ENCODE results near the gene VPS35. TPM values are rescaled to one million over a fixed set of nuclear protein-coding genes. Genes with fewer than 3 reads are reported as not detected.

Gene VPS35
- total RNA-seq (2014; rRNA removed), result 158 and 170 TPM in 2 replicates
- 52.7 TPM for polyA plus RNA-seq (2012)

GRCh38 chr16:46688654-46689364, at the start of gene VPS35:
VPS35 (minus strand) TSS chr16:46689178; CDS start chr16:46689133, 45 bp downstream.
- DNase-seq (ENCODE audit: low read depth), result peak; percentile 98

DNA sequence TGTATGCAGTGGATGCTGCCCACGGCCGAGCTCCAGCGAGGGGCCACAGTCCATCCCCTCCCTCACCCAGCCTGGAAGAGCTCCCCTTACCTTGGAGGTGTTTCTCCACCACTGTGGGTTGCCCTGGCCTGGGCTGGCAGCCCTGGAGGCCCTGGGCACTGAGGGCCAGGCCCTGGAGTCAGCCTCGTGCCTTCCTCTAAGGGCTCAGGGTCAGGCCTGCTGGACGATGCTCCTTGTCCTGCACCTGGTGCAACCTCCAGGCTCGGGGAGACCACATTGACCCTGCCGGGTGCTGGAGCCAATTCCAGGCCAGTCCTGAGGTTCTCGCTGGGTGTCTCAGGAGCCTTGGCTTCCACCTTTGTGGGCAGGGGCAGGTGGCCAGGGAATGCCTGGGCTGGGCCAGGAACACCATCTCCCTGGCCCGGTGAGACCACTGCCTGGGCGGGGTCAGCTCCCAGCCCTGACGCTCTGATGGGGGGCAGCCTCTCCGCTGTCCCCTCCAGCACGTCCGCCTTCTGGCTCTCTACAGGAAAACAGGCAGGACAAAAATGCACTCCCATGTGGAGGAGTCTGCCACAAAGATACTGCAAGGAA, 48.7 kb upstream of the VPS35 start:
- no peak for DNase-seq (ENCODE audit: low read depth)

GRCh38 chr16:46736695-46737094, 47.7 kb upstream of the VPS35 start:
- no peak for DNase-seq (ENCODE audit: low read depth)

DNA sequence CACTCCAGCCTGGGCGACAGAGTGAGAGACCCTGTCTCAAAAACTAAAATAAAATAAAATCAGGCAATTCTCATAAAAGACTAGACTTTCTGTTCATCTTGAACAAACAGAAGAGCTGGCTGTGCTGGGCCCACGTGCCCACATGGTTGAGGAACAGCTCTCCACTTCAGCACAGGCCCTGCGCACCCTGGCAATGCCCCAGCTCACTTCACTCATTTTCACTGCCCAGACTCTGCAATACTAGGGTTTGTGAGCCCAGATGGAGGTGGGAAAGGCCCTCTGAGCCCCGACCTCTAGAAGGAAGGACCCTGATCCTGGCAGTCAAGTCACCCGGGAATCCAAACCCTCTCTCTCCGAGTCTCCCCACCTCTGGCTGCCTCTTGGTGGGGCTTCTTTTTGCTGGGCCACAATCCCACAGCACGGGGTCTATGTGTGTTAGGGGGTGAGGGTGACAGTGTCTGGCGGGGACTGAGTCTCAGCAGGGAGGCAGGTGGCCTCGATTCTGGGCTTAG, 44.4 kb upstream of the VPS35 start:
- DNase-seq (ENCODE audit: low read depth), result no peak

DNA sequence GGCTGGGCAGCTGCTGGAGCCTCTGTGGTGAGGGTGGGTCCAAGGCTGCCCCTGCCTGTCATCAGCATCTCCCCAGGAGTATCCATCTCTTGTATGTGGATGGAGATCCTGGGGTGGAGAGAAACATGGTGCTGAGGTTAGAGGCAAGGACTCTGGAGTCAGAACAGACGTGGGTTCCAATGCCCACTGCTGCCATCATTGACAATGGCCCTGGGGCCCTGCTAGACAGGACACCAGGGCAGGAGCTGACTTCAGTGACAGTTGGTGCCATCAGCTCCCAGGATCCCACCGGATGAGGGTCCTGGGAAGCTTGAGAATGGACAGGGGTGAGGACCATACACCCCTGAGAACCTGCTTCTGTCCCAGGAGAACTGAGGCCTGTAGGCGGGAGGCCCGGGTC, 43.6 kb upstream of the VPS35 start:
- DNase-seq (ENCODE audit: low read depth), result no peak

DNA sequence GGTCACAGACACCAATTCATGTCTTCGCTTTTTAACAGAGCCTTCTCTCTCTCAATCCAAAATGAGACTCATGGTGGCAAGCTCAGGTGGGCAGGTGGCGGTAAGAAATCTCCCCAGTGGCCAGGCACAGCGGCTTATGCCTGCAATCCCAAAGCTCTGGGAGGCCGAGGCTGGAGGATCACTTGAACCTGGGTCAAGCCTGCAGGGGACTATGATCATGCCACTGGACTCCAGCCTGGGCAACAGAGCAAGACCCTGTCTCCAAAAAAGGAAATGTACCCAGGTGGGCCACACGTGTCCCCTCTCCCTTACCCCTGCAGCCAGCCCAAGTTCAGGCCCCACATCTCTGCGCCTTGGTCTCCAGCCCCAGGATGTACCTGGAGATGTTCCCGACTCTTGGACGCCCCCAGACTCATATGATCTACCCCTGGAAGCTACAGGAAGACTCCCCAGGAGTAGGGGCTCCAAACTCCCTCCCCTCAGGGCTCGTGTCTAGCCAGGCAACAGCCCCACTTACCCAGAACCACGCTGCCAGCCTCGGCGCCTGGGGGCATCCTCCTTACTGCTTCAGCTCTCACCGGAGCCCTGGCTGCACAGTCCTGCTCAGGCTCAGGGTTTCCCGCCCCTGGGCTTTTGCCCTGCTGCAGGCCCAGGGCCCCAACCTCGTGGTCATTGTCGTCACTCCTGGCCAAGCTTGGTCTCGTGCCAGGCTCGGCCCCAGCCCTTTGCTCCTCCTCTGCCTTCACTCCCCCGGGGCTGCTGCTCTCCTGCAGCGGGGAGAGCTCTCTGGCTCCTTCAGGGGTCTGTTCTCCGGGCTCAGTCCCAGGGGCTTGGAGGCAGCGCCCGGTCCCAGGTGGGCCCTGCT, 42.9 kb upstream of the VPS35 start:
- no peak for DNase-seq (ENCODE audit: low read depth)

DNA sequence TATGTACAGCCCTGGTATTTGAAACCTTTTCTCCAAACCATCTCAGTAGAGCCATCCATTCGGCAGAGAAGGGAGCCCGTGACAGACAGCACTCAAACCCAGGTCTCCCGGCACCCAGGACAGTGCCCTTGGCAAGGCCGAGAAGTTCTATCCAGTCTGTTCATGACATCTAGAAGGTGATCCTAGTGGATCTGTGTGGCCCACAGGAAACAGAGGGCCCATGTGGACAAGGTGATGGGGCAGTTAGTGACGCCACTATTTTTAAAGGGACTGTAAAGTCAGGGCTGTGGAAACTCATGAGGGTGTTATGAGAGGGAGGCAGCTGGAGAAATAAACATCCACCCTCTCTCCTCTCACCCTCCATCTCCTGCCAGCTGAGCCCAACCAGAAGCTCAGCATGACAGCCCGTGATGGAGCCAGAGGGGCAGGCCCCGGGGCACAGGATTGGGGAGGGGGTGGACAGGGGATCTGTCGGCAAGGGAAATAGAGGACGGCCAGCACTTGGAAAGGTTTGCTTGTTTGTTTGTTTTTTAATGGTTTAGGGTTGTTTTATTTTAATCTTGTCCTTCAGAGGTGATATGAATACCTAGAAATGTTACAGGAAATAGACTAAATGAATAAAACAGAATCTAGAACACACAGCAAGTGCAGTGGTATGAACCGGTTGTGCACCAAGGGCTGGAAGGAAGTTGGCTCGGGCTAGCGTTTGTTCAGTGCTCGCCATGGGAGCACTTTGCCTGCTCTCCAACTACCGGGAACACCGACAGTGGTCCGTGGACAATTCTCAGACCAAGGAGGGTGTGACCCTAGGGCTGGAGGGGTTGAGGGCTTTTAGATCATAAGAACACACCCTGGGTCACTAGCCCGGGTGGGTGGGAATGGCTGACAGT, 42.1 kb upstream of the VPS35 start:
- no peak for DNase-seq (ENCODE audit: low read depth)

GRCh38 chr16:46730126-46730525, 41.1 kb upstream of the VPS35 start:
- no peak for DNase-seq (ENCODE audit: low read depth)

DNA sequence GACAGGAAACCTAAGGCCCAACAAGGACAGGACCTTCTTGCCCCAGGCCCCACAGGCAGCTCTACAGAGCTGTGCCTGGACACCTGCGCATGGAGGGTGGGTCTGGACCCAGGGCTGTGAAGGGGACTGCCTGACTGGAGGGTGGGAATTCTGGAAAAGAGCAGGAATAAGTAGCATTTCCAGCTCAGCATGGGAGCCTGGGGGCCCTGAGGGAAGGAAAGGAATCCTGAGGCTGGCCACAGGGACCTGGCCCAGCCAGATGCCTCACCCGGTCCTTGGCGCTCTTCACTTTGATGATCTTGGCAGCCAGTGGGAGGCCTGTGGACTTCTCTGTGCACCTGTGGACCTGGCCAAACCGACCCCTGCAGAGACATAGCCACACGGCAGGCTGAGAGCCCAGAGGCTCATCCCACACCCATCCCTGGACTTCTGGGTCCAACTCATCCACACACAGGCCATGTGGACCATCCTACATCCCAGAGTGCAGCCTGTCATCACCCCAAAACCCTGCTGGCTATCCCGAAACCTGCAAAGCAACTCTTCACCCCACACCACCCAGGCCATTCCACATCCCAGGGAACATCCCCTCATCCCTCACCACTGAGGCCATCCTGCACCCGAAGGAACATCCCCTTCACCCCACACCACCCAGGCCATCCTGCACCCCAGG, 40.5 kb upstream of the VPS35 start:
- no peak for DNase-seq (ENCODE audit: low read depth)

GRCh38 chr16:46728806-46729205, 39.8 kb upstream of the VPS35 start:
- DNase-seq (ENCODE audit: low read depth), result no peak

- DNase-seq (ENCODE audit: low read depth), result no peak
Measured at GRCh38 chr16:46727630-46728029, 38.7 kb upstream of the VPS35 start.

DNA sequence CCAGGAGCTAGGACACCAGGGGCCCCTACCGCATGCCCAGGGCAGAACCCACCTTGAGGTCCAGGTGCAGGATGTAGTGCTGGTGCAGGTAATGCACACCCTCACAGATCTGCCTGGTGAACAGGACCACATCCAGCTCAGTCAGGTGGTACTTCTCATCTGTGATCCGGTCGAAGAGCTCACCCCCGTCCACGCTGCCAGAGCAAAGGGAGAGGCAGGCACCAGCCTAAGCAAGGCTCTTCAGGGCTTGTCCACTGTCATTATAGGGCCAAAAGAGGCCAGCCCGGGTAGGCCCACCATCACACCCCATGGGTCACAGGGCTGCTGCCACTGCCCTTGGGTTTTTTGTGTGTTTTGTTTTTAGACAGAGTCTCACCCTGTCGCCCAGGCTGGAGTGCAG, 38.2 kb upstream of the VPS35 start:
- no peak for DNase-seq (ENCODE audit: low read depth)

- no peak for DNase-seq (ENCODE audit: low read depth)
Measured at GRCh38 chr16:46721885-46722284, 32.9 kb upstream of the VPS35 start.

- DNase-seq (ENCODE audit: low read depth), result no peak
Measured at GRCh38 chr16:46720619-46721018, 31.6 kb upstream of the VPS35 start.

DNA sequence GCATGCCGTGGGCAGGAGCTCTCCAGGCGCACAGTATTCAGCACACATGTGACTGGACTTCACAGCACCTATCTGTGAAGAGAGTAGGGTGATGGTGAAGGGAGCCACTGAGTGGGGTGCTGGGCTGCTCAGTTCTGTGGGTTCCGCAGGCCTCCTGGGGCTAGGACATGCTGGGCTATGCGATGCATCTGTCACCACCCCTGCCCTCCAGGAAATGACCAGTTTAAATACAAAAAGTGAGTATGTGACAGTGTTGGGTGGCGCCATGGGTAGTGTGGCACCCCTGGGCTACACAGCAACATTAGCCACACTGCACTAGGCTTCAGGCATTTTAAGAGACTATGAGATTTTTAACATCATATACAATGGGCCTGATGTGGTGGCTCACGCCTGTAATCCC, 30.6 kb upstream of the VPS35 start:
- no peak for DNase-seq (ENCODE audit: low read depth)

DNA sequence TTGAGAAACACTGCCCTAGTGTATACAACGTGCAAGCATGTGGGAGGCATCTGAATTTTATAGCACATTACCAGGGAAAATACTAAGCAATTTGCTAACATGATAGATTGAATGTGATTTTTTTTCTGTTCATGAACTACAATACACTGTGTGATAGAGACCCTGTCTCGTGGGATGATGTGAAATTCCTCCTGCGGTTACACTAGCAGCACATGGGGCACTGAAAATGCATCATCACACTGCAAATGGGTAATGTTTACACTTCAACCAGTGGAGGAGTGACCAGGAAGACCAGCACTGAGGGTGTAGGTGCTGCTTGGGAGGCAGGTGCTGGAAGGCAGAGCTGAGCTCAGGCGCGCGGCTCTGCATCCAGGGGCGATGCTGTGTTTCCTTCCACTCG, 29.2 kb upstream of the VPS35 start:
- DNase-seq (ENCODE audit: low read depth), result no peak

DNA sequence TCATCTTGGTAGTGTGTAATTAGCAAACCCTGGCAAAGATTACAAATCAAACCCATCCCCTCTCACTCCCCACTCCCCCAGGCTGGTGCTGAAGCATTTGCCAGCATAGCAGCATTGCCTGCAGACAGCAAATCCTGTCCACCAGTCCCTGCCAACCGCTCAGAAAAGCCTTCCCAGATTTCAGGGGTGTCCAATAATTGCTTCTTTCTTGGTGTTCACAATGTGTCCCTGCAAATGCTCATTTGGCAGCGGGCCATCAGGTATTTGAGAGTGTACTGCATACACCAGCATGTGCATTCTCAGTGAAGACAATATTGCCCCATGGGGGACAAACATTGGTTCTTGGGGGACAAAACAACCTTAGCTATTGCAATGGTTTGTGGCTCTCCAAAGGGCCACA, 28.7 kb upstream of the VPS35 start:
- no peak for DNase-seq (ENCODE audit: low read depth)

DNA sequence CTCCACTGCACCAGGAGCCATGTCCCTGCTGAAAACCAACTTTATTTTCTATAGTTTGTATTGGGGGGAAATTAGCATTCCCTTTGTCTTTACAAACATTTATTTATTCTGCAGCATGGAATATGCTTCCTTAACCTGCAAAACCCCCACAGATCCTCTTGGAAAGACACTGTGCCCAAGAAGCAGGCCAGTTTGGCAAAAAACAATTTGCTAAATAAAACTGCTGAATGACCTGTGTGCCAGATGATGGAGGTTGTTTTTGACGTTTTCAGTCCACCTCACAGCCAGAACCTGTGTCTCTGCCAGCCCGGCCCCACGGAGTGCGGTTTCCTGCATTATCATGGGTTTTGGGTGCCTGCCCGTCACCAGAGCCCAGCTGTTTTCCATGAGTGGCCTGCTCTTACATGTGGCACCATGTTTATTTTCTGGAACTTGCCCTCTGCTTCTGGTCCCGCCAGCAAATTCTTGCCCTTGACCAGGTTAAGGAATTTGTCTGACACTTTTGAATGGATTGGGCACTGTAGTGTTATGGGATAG, 26.9 kb upstream of the VPS35 start:
- DNase-seq (ENCODE audit: low read depth), result peak; percentile 26

DNA sequence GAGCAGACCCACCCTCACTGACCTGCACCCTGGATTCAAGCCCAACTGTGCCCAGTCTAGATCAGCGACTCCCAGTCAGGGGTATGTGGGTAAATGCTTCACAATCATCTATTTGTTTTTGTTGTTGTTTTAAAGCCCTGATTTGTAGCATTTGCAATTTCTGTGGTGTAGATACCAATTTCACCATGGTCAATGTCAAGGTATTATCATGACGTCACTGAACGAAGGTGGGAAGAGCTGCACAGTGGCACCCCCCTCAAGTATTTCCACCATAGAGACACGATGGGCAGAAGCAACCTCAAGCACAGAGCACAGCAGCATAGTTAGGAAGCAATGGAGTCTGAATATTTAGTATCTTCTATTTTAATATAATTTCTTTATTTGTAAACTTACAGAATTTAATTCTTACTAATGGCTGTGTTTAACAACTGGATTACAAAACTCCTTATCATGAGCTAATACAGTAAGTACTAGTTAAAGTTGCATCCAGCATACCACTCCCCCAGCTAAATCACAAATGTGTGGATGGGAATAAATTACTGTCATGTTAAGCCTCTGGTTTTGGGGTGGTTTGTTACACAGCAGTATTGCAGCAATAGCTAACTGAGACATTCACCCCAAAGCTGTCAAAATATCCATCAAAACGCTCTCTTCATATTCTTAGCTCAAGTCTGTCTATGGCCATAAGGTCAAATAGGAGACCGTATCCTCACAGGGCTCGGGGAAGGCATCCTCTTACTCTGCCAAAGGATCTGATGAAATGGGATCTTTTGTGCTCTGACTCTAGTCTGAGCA, 26.0 kb upstream of the VPS35 start:
- no peak for DNase-seq (ENCODE audit: low read depth)

DNA sequence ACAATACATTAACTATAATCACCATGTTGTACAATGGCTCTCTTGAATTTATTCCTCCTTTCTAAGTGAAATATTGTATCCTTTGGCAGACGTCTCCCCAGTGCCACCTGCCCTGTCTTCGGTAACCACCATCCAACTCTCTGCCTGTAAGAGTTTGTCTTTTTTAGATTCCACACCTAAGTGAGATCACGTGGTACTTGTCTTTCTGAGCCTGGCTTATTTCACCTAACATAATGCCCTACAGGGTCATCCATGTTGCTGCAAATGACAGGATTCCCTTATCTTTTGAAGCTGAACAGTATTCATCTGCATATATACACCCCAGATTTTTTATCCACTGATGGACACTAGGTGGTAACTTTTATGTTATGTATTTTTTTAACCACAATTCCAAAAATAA, 24.7 kb upstream of the VPS35 start:
- DNase-seq (ENCODE audit: low read depth), result no peak

Measured in LHCN-M2 (cell line).